Suprapubic skin (tissue), 3 donors: Measurements from ENCODE around the gene SPOCD1.

Experiments used
- CTCF ChIP-seq, 2 donors: fragments of 200-600 bp in 1 of 2; fragments of 450-650 bp in 1 of 2; sonication (generic) in 1 of 2; IDR thresholded peaks; one replicate each; pipeline ENCODE4 v1.5.1; 2016 to 2019; ENCODE audit warnings: antibody characterized with exemption in 2 of 2, mild to moderate bottlenecking in 1 of 2, moderate library complexity in 1 of 2
- POLR2A ChIP-seq, 2 donors: fragments of 450-650 bp; IDR thresholded peaks; one replicate each; pipeline ENCODE4 v1.6.1; 2017; ENCODE audit warnings: antibody characterized with exemption in 2 of 2, mild to moderate bottlenecking in 2 of 2, moderate library complexity in 2 of 2

- no peak for TF ChIP-seq CTCF (IDR thresholded peaks at IDR 0.05)
- no peak for TF ChIP-seq POLR2A (IDR thresholded peaks at IDR 0.05)
These were observed 20.8 kb upstream of the SPOCD1 start for GRCh38 chr1:31836638-31837037.
